ENCODE data around the gene SLC44A1.

- TF ChIP-seq CEBPZ (IDR thresholded peaks at IDR 0.05; ENCODE audit: low read depth, low read length) (no peak), CTCF (IDR thresholded peaks at IDR 0.05 in 2 of 3, conservative IDR thresholded peaks at IDR 0.05 in 1 of 3; ENCODE audit: control insufficient read depth in 2 of 3, extremely low read depth in 1 of 3, insufficient read depth in 1 of 3, low read depth in 3 of 3, low read length in 3 of 3) (no peak)
These were observed 26.3 kb downstream of the SLC44A1 start for GRCh38 chr9:105270711-105271110.

Data from GM12878 (cell line).